HepG2 (cell line): ENCODE data around the gene C10orf71. TPM values are rescaled to one million over a fixed set of nuclear protein-coding genes. Genes with fewer than 3 reads are reported as not detected.

Experiments
- ATAC-seq: fragments of 200-7000 bp; cut with Tn5 transposase; 3 replicates; pipeline ENCODE4 v1.9.1; 2020; ENCODE audit warnings: mild to moderate bottlenecking, moderate library complexity
- BruUV-seq: library from RNA; stranded (reverse); fragments of 400-500 nt; replicated peaks from 2 replicates; lab custom pipeline; 2021; lab: Mats Ljungman, UMichigan
- CTCF ChIA-PET: fragments of 300-600 bp; formaldehyde crosslinking; extraction: SDS; loops from one replicate; lab custom pipeline; 2021; ENCODE audit warnings: low total read pairs, inconsistent platforms, low intra/inter-chr PET ratio; lab: Yijun Ruan, JAX
- POLR2A ChIA-PET: fragments of 350-600 bp; sonication (Branson Sonifier 250); formaldehyde crosslinking; loops from one replicate; lab custom pipeline; 2020; ENCODE audit warnings: antibody characterized with exemption, inconsistent platforms; lab: Yijun Ruan, JAX
- DNase-seq: peaks from one replicate; pipeline ENCODE4 v3.0.0-alpha.2; 2015; ENCODE audit warnings: low spot score
- FAIRE-seq: peaks from 3 replicates; lab custom pipeline; 2011; peaks lifted over from hg19 to GRCh38; lab: Jason Lieb, UNC
- H2AFZ ChIP-seq: one replicate; pipeline ENCODE4 v1.6.1; 2011; ENCODE audit warnings: low read length, inconsistent platforms
- H3K27ac ChIP-seq: fragments of 300-600 bp; 3 replicates; pipeline ENCODE4 v1.8.0; 2011; ENCODE audit warnings: mixed run types, mild to moderate bottlenecking, mixed read lengths, low read length, inconsistent platforms; ENCODE audit not compliant: insufficient read depth; ENCODE audit errors: extremely low read length
- H3K27me3 ChIP-seq, 2 experiments: fragments of 200-600 bp in 1 of 2; 2 replicates in 1 of 2; 3 replicates in 1 of 2; pipeline versions ENCODE4 v1.6.0 to v1.8.0; 2011; ENCODE audit warnings: low read length in 2 of 2, mild to moderate bottlenecking in 2 of 2, moderate library complexity in 2 of 2, inconsistent platforms in 1 of 2; ENCODE audit not compliant: insufficient read depth in 2 of 2, control insufficient read depth in 1 of 2
- H3K36me3 ChIP-seq, 2 experiments: fragments of 200-600 bp in 1 of 2; replicated peaks in 1 of 2; 2 replicates in 1 of 2; 3 replicates in 1 of 2; pipeline versions ENCODE4 v1.5.1 to v1.8.0; 2011; ENCODE audit warnings: low read length in 2 of 2, inconsistent platforms in 1 of 2; ENCODE audit not compliant: insufficient read depth in 2 of 2, control insufficient read depth in 1 of 2
- H3K4me1 ChIP-seq: 2 replicates; pipeline ENCODE4 v1.5.1; 2012; ENCODE audit warnings: low read length, inconsistent platforms; ENCODE audit not compliant: insufficient read depth
- H3K4me2 ChIP-seq: 2 replicates; pipeline ENCODE4 v1.6.0; 2011; ENCODE audit warnings: low read depth, low read length, inconsistent platforms
- H3K4me3 ChIP-seq, 3 experiments: fragments of 200-600 bp in 1 of 3; sonication (generic), shearing (Covaris generic) in 1 of 3; replicated peaks in 1 of 3; 2 replicates each; pipeline ENCODE4 v1.5.1; 2011 to 2016; ENCODE audit warnings: low read length in 3 of 3, inconsistent platforms in 2 of 3, low read depth in 2 of 3, mild to moderate bottlenecking in 2 of 3, control low read depth in 1 of 3, mixed read lengths in 1 of 3; ENCODE audit not compliant: insufficient read depth in 1 of 3
- H3K79me2 ChIP-seq: one replicate; pipeline ENCODE4 v1.6.1; 2011; ENCODE audit warnings: low read length, inconsistent platforms; ENCODE audit not compliant: insufficient read depth
- H3K9ac ChIP-seq: 2 replicates; pipeline ENCODE4 v1.6.0; 2011; ENCODE audit warnings: mild to moderate bottlenecking, low read depth, low read length, inconsistent platforms; ENCODE audit not compliant: insufficient read depth
- H3K9me3 ChIP-seq: 2 replicates; pipeline ENCODE4 v1.5.1; 2012; ENCODE audit warnings: mild to moderate bottlenecking, low read length
- H4K20me1 ChIP-seq: 2 replicates; pipeline ENCODE4 v1.6.0; 2011; ENCODE audit warnings: inconsistent platforms, mild to moderate bottlenecking, low read length, moderate library complexity; ENCODE audit not compliant: insufficient read depth
- AHDC1 ChIP-seq: sonication (generic); formaldehyde crosslinking; IDR thresholded peaks from 2 replicates; pipeline ENCODE4 v1.5.1; 2020; ENCODE audit warnings: mild to moderate bottlenecking, missing genetic modification reagents, borderline replicate concordance
- GATAD1 ChIP-seq: IDR thresholded peaks from 2 replicates; pipeline ENCODE4 v1.6.1; 2016; ENCODE audit warnings: missing genetic modification reagents, missing compliant biosample characterization
- JARID2 ChIP-seq: sonication (generic); formaldehyde crosslinking; IDR thresholded peaks from 2 replicates; pipeline ENCODE4 v1.8.1; 2023; ENCODE audit warnings: missing genetic modification reagents, inconsistent platforms; ENCODE audit not compliant: insufficient replicate concordance
- NPAS2 ChIP-seq: sonication (generic); formaldehyde crosslinking; IDR thresholded peaks from 2 replicates; pipeline ENCODE4 v1.8.0; 2022; ENCODE audit warnings: mild to moderate bottlenecking, missing genetic modification reagents, borderline replicate concordance
- ZFP62 ChIP-seq: sonication (generic); formaldehyde crosslinking; IDR thresholded peaks from 2 replicates; pipeline ENCODE4 v1.4.0; 2020; ENCODE audit warnings: missing genetic modification reagents
- ZNF10 ChIP-seq: sonication (generic); formaldehyde crosslinking; IDR thresholded peaks from 2 replicates; pipeline ENCODE4 v1.4.0; 2020; ENCODE audit warnings: mild to moderate bottlenecking, low read depth, missing genetic modification reagents, borderline replicate concordance
- ZNF101 ChIP-seq: sonication (generic); formaldehyde crosslinking; IDR thresholded peaks from 2 replicates; pipeline ENCODE4 v1.4.0; 2020; ENCODE audit warnings: mild to moderate bottlenecking, low read depth, missing genetic modification reagents, borderline replicate concordance
- WGBS: methylation state at CpG from one replicate; pipeline ENCODE4 v1.1.6; 2017; ENCODE audit warnings: low lambda C conversion rate; 5-methylcytosine and 5-hydroxymethylcytosine counted together
- in situ Hi-C: cut with HindIII; loops from 2 replicates; pipeline ENCODE4 v1.10.0; 2017; ENCODE audit warnings: low pct_unique_long_range_greater_than_20kb; ENCODE audit not compliant: extremely low pct_ligation_motif_present
- intact Hi-C: fragments of 100-400 bp; cut with micrococcal nuclease; formaldehyde crosslinking; loops from one replicate; pipeline ENCODE4 v1.10.0; 2022; ENCODE audit not compliant: unreplicated experiment
- polyA plus RNA-seq, 8 experiments: library from polyadenylated mRNA; depleted of rRNA in 3 of 8; stranded (reverse) in 7 of 8; unstranded in 1 of 8; fragments of >200 nt; fragmentation: Illumina TruSeq in 4 of 8; extraction: Trizol in 4 of 8; gene quantifications; 2 replicates each; pipeline versions ENCODE4 v1.2.1 to v1.2.3, GENCODE V29; 2011 to 2016; ENCODE audit warnings: low read depth in 4 of 8, missing spikeins in 1 of 8, mixed read lengths in 1 of 8; ENCODE audit not compliant: insufficient read depth in 1 of 8
- total RNA-seq, 5 experiments: library from RNA; depleted of rRNA; stranded (reverse); fragments of >200 nt; fragmentation: Illumina TruSeq; extraction: Trizol; gene quantifications; 2 replicates each; pipeline ENCODE4 v1.2.3, GENCODE V29; 2016; ENCODE audit warnings: low read depth in 1 of 5
- TF ChIP-seq, protein P1 (sequence below): sonication (generic); formaldehyde crosslinking; IDR thresholded peaks from 2 replicates; pipeline ENCODE4 v1.8.1; 2022; ENCODE audit warnings: low read depth, mild to moderate bottlenecking, missing genetic modification reagents

Gene C10orf71
- total and polyA plus RNA-seq, 2 of the 13 experiments (the other 11 are each of a cell fraction or from before 2014, with no cell fraction given) = not detected

- ChIA-PET POLR2A (no interaction called here), CTCF (no interaction called here)
- no peak overlapping the region for H3K9ac ChIP-seq
- no peaks in the 10 kb centered on the region for H3K4me1 ChIP-seq
- no peak overlapping the region for H3K27ac ChIP-seq
- in situ Hi-C loops = no loop called here
- no peaks in the 10 kb centered on the region for H4K20me1 ChIP-seq
- H3K36me3 ChIP-seq = no peaks in the 10 kb centered on the region
- ATAC-seq (no peak), FAIRE-seq (no peak)
- no peak overlapping the region for H3K4me3 ChIP-seq
- no peaks in the 10 kb centered on the region for H3K79me2 ChIP-seq
- TF ChIP-seq GATAD1 (CRISPR knock-in tag) = no peak
- TF ChIP-seq ZNF10 (CRISPR knock-in tag) = no peak
- TF ChIP-seq, all 625 proteins: peak for 0
- WGBS = 0% methylated on average over 5 of the region's 6 CpGs
- intact Hi-C loops = no loop called here
- Histone ChIP-seq H2AFZ (no peak overlapping the region), H3K27me3 (peaks cover 2 to 25% of the 10 kb centered on the region in 2 experiments; a peak in 2 of 5 replicates), H3K4me2 (no peak overlapping the region), H3K9me3 (no peaks in the 10 kb centered on the region)
- DNase-seq = no peak
- BruUV-seq = no TSS peak
These were observed 15.5 kb upstream of the C10orf71 start for GRCh38 chr10:49283491-49283890.

- 40% methylated on average over 1 of the region's 5 CpGs for WGBS
- H3K27me3 ChIP-seq = peaks cover 0 to 19% of the 10 kb centered on the region in 2 experiments; a peak in 2 of 5 replicates
- H3K9me3 ChIP-seq = no peaks in the 10 kb centered on the region
- FAIRE-seq (no peak), ATAC-seq (no peak), DNase-seq (no peak)
- H3K9ac ChIP-seq = no peak overlapping the region
- intact Hi-C loops = no loop called here
- H3K4me2 ChIP-seq = no peak overlapping the region
- CTCF ChIA-PET = no interaction called here
- H3K27ac ChIP-seq = no peak overlapping the region
- BruUV-seq = no TSS peak
- in situ Hi-C loops = no loop called here
- H3K36me3 ChIP-seq = no peaks in the 10 kb centered on the region
- H3K79me2 ChIP-seq = no peaks in the 10 kb centered on the region
- H3K4me3 ChIP-seq = no peak overlapping the region
- H3K4me1 ChIP-seq = no peaks in the 10 kb centered on the region
- no peak overlapping the region for H2AFZ ChIP-seq
- POLR2A ChIA-PET = no interaction called here
- H4K20me1 ChIP-seq = no peaks in the 10 kb centered on the region
- TF ChIP-seq AHDC1 (CRISPR knock-in tag) = no peak
- no peak for TF ChIP-seq ZNF101 (CRISPR knock-in tag)
- no peak for TF ChIP-seq ZFP62
- TF ChIP-seq NPAS2 (CRISPR knock-in tag) = no peak
- no peak for TF ChIP-seq JARID2 (CRISPR knock-in tag)
- TF ChIP-seq, protein P1, sequence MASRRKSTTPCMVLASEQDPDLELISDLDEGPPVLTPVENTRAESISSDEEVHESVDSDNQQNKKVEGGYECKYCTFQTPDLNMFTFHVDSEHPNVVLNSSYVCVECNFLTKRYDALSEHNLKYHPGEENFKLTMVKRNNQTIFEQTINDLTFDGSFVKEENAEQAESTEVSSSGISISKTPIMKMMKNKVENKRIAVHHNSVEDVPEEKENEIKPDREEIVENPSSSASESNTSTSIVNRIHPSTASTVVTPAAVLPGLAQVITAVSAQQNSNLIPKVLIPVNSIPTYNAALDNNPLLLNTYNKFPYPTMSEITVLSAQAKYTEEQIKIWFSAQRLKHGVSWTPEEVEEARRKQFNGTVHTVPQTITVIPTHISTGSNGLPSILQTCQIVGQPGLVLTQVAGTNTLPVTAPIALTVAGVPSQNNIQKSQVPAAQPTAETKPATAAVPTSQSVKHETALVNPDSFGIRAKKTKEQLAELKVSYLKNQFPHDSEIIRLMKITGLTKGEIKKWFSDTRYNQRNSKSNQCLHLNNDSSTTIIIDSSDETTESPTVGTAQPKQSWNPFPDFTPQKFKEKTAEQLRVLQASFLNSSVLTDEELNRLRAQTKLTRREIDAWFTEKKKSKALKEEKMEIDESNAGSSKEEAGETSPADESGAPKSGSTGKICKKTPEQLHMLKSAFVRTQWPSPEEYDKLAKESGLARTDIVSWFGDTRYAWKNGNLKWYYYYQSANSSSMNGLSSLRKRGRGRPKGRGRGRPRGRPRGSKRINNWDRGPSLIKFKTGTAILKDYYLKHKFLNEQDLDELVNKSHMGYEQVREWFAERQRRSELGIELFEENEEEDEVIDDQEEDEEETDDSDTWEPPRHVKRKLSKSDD (CRISPR knock-in tag) = no peak
These were observed 14.6 kb upstream of the C10orf71 start for GRCh38 chr10:49284356-49284755.
